IMR-90 (cell line): ENCODE data around the gene NAP1L5.

ENCODE experiments used
- BHLHE40 ChIP-seq: fragments of 150-350 bp; IDR thresholded peaks from 2 replicates; pipeline ENCODE4 v1.6.1; 2016; ENCODE audit warnings: mild to moderate bottlenecking, low read depth, low read length
- CEBPB ChIP-seq: IDR thresholded peaks from 2 replicates; pipeline ENCODE4 v1.6.1; 2012; ENCODE audit warnings: low read depth, low read length, improper control_type of control experiment
- CTCF ChIP-seq: conservative IDR thresholded peaks from 2 replicates; pipeline ENCODE4 v1.5.1; 2012; ENCODE audit warnings: mild to moderate bottlenecking, low read depth, low read length, improper control_type of control experiment
- ELK1 ChIP-seq: fragments of 150-350 bp; IDR thresholded peaks from 2 replicates; pipeline ENCODE4 v1.6.1; 2016; ENCODE audit warnings: low read depth, mild to moderate bottlenecking, low read length, moderate library complexity, borderline replicate concordance
- FOS ChIP-seq: fragments of 150-350 bp; IDR thresholded peaks from 2 replicates; pipeline ENCODE4 v1.6.1; 2016; ENCODE audit warnings: low read depth, low read length
- MAFK ChIP-seq: IDR thresholded peaks from 2 replicates; pipeline ENCODE4 v1.6.1; 2012; ENCODE audit warnings: low read depth, low read length, improper control_type of control experiment
- MAZ ChIP-seq: IDR thresholded peaks from 2 replicates; pipeline ENCODE4 v1.6.1; 2012; ENCODE audit warnings: low read depth, mild to moderate bottlenecking, low read length, improper control_type of control experiment, moderate library complexity, borderline replicate concordance
- MXI1 ChIP-seq: IDR thresholded peaks from 2 replicates; pipeline ENCODE4 v1.6.1; 2012; ENCODE audit warnings: low read depth, mild to moderate bottlenecking, low read length, moderate library complexity, borderline replicate concordance
- POLR2A ChIP-seq: IDR thresholded peaks from 2 replicates; pipeline ENCODE4 v1.6.1; 2012; ENCODE audit warnings: mild to moderate bottlenecking, low read depth, low read length
- RAD21 ChIP-seq: IDR thresholded peaks from 2 replicates; pipeline ENCODE4 v1.6.1; 2012; ENCODE audit warnings: low read length, improper control_type of control experiment
- RCOR1 ChIP-seq: IDR thresholded peaks from 2 replicates; pipeline ENCODE4 v1.6.1; 2012; ENCODE audit warnings: mild to moderate bottlenecking, low read length, improper control_type of control experiment; ENCODE audit not compliant: insufficient replicate concordance
- RFX5 ChIP-seq: IDR thresholded peaks from 2 replicates; pipeline ENCODE4 v1.8.0; 2012; ENCODE audit warnings: low read depth, mild to moderate bottlenecking, low read length, moderate library complexity
- SMC3 ChIP-seq: fragments of 150-350 bp; IDR thresholded peaks from 2 replicates; pipeline ENCODE4 v1.6.1; 2016; ENCODE audit warnings: low read depth, mild to moderate bottlenecking, antibody characterized with exemption, low read length, moderate library complexity
- USF2 ChIP-seq: fragments of 150-350 bp; IDR thresholded peaks from 2 replicates; pipeline ENCODE4 v1.6.1; 2017; ENCODE audit warnings: mild to moderate bottlenecking, antibody characterized with exemption, low read length, low read depth

GRCh38 chr4:88705223-88705622, 7.6 kb upstream of the NAP1L5 start:
- TF ChIP-seq CTCF (no peak), SMC3 (no peak), POLR2A (no peak), MAFK (no peak), MAZ (no peak), RCOR1 (no peak), RFX5 (no peak), USF2 (no peak), MXI1 (no peak), BHLHE40 (no peak), CEBPB (no peak), FOS (no peak), ELK1 (no peak), RAD21 (no peak)
